Measurements from ENCODE around the gene UMAD1.

The UMAD1 gene

GRCh38 chr7:7897509-7897908 is 257.0 kb downstream of the UMAD1 start:
- DNase-seq (ENCODE audit: low spot score), result no peak
- no peak for TF ChIP-seq CTCF (IDR thresholded peaks at IDR 0.05; ENCODE audit: extremely low read depth, missing control alignments)

GRCh38 chr7:7897949-7898515 is 257.5 kb downstream of the UMAD1 start:
- DNase-seq (ENCODE audit: low spot score), result no peak
- no peak for TF ChIP-seq CTCF (IDR thresholded peaks at IDR 0.05; ENCODE audit: extremely low read depth, missing control alignments)

GRCh38 chr7:7902845-7903244 is 262.3 kb downstream of the UMAD1 start:
- DNase-seq (ENCODE audit: low spot score), result no peak
- no peak for TF ChIP-seq CTCF (IDR thresholded peaks at IDR 0.05; ENCODE audit: extremely low read depth, missing control alignments)

- no peak for TF ChIP-seq CTCF (IDR thresholded peaks at IDR 0.05; ENCODE audit: extremely low read depth, missing control alignments)
- DNase-seq (ENCODE audit: low spot score), result no peak
Observed at GRCh38 chr7:7907306-7907705, 266.8 kb downstream of the UMAD1 start.

GRCh38 chr7:7908622-7909145 is 268.1 kb downstream of the UMAD1 start:
- no peak for DNase-seq (ENCODE audit: low spot score)

GRCh38 chr7:7909376-7909775 is 268.8 kb downstream of the UMAD1 start:
- no peak for TF ChIP-seq CTCF (IDR thresholded peaks at IDR 0.05; ENCODE audit: extremely low read depth, missing control alignments)
- DNase-seq (ENCODE audit: low spot score), result no peak

More at GRCh38 chr7:7908622-7909145, 268.1 kb downstream of the UMAD1 start:
- no peak for TF ChIP-seq CTCF (IDR thresholded peaks at IDR 0.05; ENCODE audit: extremely low read depth, missing control alignments)

GRCh38 chr7:7911369-7912123 is 271.0 kb downstream of the UMAD1 start:
- TF ChIP-seq CTCF (IDR thresholded peaks at IDR 0.05; ENCODE audit: extremely low read depth, missing control alignments), result no peak
- no peak for DNase-seq (ENCODE audit: low spot score)
